Peyer's patch (tissue), 4 donors: ENCODE measurements around the gene PLS1.

Experiments
- POLR2A ChIP-seq, 2 donors: fragments of 450-650 bp; IDR thresholded peaks; one replicate each; pipeline ENCODE4 v1.5.1; 2017; ENCODE audit warnings: antibody characterized with exemption in 2 of 2, mild to moderate bottlenecking in 2 of 2, moderate library complexity in 2 of 2
- TF ChIP-seq, protein P1 (sequence below), 6 experiments: fragments of 450-650 bp in 4 of 6; fragments of 200-600 bp in 2 of 6; sonication (generic) in 1 of 6; IDR thresholded peaks; one replicate each; pipeline ENCODE4 v1.5.1; 2017 to 2019; ENCODE audit warnings: antibody characterized with exemption in 6 of 6, mild to moderate bottlenecking in 3 of 6, moderate library complexity in 1 of 6

DNA sequence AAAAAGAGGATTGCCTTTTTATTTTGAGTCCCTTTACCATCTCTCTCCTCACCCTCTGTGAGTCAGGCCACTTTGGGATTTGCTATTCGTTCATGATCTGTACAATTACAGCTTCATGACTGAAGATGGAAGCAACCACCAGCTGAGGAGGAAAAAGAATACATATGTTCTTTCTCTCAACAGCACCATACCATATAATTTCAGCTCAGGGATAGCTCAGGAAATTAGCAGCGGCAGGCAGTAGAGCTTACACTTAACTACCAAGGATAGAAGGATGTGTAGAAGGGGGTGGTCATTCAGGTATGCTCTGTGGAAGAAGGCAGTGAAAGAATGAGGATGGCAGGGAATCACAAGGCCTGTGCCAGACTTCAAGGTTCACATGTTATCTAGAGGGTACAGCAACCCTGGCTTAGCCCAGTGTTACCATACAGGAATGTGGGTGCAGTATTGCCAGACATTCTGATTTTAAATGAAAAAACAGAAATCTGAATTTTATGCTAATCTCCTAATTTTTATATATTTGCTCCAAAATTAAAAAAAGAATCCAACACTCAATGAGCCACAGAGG lies 17.9 kb downstream of the PLS1 start:
- TF ChIP-seq, protein P1, sequence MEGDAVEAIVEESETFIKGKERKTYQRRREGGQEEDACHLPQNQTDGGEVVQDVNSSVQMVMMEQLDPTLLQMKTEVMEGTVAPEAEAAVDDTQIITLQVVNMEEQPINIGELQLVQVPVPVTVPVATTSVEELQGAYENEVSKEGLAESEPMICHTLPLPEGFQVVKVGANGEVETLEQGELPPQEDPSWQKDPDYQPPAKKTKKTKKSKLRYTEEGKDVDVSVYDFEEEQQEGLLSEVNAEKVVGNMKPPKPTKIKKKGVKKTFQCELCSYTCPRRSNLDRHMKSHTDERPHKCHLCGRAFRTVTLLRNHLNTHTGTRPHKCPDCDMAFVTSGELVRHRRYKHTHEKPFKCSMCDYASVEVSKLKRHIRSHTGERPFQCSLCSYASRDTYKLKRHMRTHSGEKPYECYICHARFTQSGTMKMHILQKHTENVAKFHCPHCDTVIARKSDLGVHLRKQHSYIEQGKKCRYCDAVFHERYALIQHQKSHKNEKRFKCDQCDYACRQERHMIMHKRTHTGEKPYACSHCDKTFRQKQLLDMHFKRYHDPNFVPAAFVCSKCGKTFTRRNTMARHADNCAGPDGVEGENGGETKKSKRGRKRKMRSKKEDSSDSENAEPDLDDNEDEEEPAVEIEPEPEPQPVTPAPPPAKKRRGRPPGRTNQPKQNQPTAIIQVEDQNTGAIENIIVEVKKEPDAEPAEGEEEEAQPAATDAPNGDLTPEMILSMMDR (IDR thresholded peaks at IDR 0.05) = no peak
- no peak for TF ChIP-seq POLR2A (IDR thresholded peaks at IDR 0.05)
